Measurements from ENCODE around the gene PRRC2A. TPM values are rescaled to one million over a fixed set of nuclear protein-coding genes. Genes with fewer than 3 reads are reported as not detected.

Gene PRRC2A
- 21.4 TPM for total RNA-seq (ENCODE audit: insufficient read depth, low replicate concordance)

DNA sequence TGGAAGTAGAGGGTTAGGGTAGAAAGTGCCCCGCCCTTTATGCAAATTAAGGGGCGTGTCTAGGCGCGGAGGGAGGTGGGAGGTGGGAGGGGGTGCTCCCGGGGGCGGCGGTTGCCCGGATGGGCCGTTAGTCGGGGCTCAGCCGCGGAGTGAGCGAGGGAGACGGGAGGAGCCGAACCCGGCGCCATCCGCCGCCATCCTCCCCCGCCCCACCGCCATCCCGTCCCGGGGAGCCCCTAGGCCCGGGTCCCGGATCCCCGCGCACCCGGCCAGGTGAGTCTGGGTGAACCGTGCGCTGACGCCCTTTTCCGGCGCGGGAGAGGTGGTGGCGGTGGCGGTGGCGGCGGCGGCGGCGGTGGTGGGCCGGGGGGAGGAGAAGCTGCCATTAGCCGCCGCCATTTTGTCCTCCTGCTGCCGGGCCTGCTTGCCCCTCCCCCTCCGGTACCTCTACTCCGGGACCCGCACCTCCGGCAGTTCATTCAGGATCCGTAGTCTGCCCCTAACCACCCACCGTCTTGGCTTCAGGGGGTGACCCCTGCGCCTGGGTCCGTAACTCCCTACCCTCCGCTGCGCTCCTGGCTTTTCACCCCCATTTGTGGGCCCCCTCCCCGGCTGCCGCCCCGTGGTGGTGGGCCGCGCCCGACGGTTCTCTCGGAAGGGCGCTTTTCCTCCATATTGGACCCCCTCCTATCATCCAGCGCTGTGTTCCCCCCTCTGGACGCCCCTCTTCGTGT is at the start of gene PRRC2A:
PRRC2A (plus strand) TSS at position 130 of the 734 bp plus-strand sequence. CDS start 2,075 bp downstream, outside the sequence.
- DNase-seq (ENCODE audit: low spot score): no peak

- DNase-seq (ENCODE audit: low spot score): no peak
Measured at GRCh38 chr6:31572041-31572911, 48.2 kb upstream of the PRRC2A start, which contains the start of gene LTA. Gene LTA, plus strand, starts transcription at chr6:31572289. Its CDS starts 454 bp downstream, at chr6:31572743.

- DNase-seq (ENCODE audit: low spot score): no peak
Measured at GRCh38 chr6:31573239-31574105, 47.0 kb upstream of the PRRC2A start.

GRCh38 chr6:31574106-31575061 is 46.1 kb upstream of the PRRC2A start:
- DNase-seq (ENCODE audit: low spot score): no peak

DNA sequence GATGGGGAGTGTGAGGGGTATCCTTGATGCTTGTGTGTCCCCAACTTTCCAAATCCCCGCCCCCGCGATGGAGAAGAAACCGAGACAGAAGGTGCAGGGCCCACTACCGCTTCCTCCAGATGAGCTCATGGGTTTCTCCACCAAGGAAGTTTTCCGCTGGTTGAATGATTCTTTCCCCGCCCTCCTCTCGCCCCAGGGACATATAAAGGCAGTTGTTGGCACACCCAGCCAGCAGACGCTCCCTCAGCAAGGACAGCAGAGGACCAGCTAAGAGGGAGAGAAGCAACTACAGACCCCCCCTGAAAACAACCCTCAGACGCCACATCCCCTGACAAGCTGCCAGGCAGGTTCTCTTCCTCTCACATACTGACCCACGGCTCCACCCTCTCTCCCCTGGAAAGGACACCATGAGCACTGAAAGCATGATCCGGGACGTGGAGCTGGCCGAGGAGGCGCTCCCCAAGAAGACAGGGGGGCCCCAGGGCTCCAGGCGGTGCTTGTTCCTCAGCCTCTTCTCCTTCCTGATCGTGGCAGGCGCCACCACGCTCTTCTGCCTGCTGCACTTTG is 45.1 kb upstream of the PRRC2A start, which contains the start of gene TNF:
TNF (plus strand) TSS at position 231 of the 567 bp plus-strand sequence; CDS start at position 408, 177 bp downstream.
- DNase-seq (ENCODE audit: low spot score): peak; percentile 55

- DNase-seq (ENCODE audit: low spot score): no peak
Measured at GRCh38 chr6:31575952-31576685, 44.4 kb upstream of the PRRC2A start.

DNA sequence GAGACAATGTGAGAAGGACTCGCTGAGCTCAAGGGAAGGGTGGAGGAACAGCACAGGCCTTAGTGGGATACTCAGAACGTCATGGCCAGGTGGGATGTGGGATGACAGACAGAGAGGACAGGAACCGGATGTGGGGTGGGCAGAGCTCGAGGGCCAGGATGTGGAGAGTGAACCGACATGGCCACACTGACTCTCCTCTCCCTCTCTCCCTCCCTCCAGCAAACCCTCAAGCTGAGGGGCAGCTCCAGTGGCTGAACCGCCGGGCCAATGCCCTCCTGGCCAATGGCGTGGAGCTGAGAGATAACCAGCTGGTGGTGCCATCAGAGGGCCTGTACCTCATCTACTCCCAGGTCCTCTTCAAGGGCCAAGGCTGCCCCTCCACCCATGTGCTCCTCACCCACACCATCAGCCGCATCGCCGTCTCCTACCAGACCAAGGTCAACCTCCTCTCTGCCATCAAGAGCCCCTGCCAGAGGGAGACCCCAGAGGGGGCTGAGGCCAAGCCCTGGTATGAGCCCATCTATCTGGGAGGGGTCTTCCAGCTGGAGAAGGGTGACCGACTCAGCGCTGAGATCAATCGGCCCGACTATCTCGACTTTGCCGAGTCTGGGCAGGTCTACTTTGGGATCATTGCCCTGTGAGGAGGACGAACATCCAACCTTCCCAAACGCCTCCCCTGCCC is 43.5 kb upstream of the PRRC2A start:
- DNase-seq (ENCODE audit: low spot score): no peak

GRCh38 chr6:31577579-31577966 is 42.9 kb upstream of the PRRC2A start:
- DNase-seq (ENCODE audit: low spot score): no peak

DNA sequence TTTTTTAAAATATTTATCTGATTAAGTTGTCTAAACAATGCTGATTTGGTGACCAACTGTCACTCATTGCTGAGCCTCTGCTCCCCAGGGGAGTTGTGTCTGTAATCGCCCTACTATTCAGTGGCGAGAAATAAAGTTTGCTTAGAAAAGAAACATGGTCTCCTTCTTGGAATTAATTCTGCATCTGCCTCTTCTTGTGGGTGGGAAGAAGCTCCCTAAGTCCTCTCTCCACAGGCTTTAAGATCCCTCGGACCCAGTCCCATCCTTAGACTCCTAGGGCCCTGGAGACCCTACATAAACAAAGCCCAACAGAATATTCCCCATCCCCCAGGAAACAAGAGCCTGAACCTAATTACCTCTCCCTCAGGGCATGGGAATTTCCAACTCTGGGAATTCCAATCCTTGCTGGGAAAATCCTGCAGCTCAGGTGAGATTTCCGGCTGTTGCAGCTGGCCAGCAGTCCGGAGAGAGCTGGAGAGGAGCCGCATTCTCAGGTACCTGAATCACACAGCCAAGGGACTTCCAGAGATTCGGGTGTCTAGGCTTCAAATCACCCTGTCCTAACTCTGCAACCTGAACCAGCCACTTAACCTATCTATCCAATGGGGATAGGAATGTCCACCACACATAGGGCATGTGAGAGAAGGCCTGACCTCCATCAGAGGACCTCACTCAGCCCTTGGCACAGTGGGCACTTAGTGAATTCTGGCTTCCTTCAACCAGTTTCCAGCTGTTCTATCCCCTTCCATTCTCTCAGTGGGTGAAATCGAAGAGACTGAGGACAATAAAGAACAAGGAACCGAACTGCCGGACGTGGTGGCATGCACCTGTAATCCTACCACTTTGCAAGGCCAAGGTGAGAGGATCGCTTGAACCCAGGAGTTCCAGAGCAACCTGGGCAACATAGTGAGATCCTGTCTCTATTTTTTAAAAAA is 42.1 kb upstream of the PRRC2A start:
- no peak for DNase-seq (ENCODE audit: low spot score)

- DNase-seq (ENCODE audit: low spot score): no peak
Measured at GRCh38 chr6:31579119-31579505, 41.4 kb upstream of the PRRC2A start.

GRCh38 chr6:31579546-31580437 is 40.7 kb upstream of the PRRC2A start:
- no peak for DNase-seq (ENCODE audit: low spot score)

GRCh38 chr6:31580438-31580740 is 40.1 kb upstream of the PRRC2A start:
- no peak for DNase-seq (ENCODE audit: low spot score)

DNA sequence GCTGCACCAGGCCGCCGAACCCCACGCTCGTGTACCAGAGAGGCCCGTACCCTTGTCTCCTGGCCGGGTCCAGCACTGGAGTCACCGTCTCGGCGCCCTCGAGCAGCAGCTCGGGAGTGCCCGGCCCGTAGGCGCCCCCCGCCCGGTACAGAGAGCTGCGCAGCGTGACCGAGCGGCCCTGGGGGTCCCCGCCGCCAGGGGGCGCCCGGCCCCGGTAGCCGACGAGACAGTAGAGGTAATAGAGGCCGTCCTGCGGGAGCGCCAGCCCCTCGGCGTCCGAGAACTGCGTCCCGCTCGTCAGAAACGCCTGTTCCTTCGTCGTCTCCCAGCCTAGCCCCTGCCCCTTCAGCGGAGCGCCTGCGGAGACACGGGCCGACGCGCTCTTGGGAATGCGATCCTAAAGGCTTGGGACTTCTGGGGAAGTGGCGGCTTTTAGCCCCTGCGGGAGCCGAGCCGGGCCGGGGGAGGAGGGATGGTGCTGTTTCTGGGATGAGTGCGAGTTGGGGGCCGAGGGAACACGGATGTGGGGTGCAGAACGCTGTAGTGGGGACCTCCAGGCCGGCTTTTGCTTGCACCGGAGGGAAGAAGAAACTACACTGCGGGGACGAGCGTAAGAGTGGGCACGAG is 39.6 kb upstream of the PRRC2A start:
- DNase-seq (ENCODE audit: low spot score): peak; percentile 85

DNA sequence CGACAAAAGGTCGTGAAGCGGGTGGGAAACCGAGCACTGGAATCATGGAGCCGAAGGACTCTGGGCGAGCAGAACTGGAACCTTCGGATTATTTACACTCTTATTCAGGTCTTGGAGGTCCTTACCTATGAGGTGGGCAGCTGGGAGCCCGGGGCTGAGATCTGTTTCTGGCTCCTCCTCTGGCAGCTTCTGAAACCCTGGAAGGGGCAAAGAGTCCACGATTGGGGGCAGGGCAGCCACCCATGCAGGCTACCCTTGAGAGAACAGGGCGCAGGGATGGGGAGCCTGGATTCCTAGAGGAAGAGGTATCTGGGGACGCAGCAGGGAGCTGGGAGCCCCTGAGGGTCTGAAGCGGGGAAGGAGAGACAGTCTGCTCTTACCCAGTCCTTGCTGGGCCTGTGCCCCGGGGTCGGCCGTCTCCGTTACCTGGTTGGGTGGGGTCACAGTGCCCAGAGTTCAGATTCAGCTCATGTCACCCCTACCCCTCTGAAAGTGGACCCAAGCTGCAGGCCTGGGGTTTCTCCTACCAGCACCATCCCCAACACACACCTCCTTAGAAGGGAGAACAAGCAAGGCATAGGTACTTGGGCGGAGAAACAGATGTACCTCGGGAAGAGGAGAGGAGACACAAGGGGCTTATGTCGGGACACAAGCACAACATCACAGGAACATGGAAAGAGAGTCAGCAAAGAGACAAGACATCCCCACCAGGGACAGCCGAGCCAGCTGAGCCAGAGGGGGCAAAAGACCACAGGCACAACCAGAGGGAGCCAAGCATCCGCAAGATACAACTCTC is 38.9 kb upstream of the PRRC2A start:
- DNase-seq (ENCODE audit: low spot score): no peak

DNA sequence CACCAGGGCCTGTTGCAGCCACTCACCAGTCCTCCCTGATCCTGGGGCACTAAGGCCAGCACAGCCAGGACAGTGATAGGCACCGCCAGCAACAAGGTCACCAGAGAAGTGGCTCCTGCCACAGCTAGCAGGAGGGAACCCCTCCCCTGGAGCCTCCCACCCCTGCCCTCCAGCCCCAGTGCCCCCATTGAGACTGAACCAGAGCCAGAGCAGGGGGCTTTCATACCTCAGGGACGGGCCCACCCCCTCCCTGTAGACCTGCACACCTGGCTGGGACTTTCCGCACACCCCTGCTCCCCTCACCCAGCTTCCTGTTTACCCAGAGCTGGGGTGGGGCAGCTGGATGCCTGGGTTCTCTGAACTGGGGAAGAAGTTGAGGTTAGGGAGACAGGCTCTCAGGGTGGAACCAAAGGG is 38.3 kb upstream of the PRRC2A start, which contains the start of gene LTB:
LTB (minus strand) TSS at position 195 of the 414 bp plus-strand sequence; CDS start at position 188, 7 bp downstream.
- DNase-seq (ENCODE audit: low spot score): no peak

All from umbilical cord (tissue), 2 donors.